Right hindlimb (tissue), 1 donor: Measurements from ENCODE around the gene WRAP73.
"Not testable (repeated sequence)": the region's sequence is repeated elsewhere in the genome, so short reads cannot be mapped to it uniquely, and the experiment has no call there.

Source experiments
- DNase-seq: peaks from one replicate; pipeline ENCODE4 v3.0.0-alpha.2; 2018

The WRAP73 gene

DNA sequence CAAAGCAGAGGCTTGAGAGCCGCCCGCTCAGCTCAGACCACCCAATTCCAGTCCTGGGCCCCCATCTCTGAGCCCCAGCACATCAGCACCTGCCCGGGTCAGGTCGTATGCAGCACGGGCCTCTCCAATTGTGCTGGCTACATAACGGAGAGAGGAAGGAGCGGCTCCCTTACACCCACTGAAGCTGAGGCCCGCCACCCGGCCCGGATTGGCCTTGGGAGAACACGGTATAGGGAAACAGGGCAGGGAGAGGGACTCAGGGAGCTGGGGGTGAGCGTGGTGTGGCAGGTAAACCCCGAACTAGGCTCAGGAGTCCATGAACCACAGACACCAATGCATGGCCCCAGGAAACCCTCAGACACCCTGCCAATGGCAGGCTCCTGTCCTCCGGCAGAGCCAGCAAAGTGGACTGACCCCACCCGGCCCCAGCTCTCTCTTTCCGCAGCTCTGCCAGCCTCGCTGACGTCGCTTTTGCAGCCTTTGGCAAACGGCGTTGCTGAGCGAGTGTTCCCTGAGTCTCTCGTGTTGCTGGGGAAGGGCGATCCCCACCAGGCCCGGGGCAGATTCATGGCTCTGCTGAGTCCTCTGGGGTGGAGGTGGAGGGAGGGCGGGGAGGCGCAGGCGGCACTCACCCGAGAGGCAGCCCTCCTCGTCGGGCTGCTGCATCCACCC lies 55.1 kb downstream of the WRAP73 start:
- peak; percentile 63 for DNase-seq

DNA sequence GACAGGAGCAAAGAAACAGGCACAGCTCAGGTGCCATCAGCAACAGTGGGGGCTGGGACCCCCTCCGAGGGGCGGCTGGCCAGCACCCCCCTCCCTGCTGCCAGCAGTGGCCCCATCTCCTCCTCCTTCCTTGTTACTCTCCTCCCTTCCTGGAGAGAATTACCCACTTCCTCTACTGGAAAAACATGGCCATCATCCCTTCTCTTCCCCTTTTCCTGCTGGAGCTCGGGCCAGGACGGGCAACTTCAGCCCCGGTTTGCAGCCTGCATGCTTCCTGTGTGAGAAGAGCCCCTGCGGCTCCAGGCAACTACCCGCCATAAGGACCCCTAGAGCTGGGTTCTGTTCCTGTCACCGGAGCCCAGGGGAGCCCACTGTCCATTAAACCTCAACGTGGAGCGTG lies 56.2 kb downstream of the WRAP73 start:
- no peak for DNase-seq

DNA sequence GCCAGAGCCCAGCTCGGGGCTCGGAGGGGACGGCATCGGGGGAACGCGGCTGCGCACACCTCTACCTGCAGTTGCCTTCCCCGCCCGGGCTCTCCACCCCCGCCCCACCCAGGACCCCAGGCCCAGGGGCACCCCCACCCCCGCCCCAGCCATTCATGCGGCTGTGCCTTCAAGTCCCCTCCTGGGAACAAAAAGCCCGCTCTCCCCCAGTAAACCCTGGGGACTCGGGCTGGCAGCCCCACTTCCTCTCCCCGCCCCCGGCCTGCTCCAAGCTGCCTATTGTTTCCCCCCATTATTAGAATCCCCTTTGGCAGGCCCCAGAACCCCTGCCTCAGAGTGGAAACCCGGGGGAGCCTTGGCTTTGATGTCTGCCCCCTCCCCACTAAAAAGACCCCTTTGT lies 56.6 kb downstream of the WRAP73 start:
- DNase-seq: no peak

DNA sequence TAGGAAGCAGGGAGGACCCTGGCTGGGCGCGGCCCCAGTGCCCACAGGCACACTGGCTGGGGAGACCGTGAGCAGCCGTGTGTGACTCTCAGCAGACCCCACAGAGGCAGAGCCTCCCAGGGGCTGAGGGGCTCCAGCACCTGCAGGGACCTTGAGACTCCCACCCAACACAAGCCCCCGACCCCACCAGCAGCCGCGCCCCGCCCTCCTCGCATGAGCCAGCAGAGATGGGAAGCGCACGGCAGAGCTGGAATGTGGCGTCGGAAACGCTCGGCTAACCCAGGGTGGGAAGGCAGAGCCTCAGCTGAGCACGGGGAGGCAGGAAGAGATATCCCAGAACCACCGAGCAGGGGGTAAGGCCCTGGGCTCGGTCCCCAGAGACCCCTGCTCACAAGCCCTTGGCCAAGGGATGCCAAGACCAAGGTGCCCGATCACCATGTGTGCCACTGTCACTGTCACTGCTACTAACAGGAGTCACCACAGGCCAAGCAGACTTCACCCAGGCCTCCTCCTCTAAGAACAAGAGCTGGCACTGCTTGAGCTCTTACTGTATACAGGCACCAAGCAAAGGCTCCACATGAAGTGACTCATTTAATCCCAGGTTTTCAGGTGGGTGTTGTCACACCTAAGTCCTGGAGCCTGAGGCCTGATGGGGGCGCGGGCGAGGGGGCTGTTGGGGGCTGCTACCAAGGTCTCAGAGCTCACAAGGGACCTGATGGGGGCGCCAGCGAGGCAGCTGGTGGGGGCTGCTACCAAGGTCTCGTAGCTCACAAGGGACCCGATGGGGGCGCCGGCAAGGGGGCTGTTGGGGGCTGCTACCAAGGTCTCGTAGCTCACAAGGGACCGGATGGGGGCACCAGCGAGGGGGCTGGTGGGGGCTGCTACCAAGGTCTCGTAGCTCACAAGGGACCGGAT lies 58.7 kb downstream of the WRAP73 start:
- no peak for DNase-seq

DNA sequence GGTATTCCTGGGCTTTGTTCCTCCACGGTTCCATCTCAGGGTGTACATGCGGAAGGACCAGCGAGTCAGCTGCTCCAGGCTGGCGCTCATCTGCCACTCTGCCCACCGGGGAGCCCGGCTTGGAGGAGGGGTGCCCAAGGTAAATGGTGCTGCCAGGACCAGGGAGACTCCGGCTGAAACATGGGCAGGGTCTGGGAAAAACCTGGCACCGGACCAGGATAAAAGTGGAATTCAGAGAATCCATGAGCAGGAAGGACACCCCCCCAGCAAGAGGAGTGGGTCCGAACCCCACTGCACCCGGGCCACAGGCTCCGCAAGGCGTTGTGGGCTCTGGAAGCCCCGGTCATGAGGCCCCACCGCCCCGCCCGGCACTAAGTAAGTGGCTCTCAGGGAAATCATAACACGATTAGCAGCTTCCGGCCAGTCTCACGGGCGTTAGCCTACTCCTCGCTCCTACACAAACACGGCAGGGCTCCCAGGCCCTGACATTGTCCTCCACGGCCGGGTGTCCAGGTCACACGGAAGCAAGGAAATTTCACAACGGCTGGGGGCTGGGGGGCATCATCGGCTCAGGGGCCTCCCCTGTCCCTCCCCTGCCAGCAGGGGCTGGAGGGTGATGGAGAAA lies 59.7 kb downstream of the WRAP73 start:
- no peak for DNase-seq

DNA sequence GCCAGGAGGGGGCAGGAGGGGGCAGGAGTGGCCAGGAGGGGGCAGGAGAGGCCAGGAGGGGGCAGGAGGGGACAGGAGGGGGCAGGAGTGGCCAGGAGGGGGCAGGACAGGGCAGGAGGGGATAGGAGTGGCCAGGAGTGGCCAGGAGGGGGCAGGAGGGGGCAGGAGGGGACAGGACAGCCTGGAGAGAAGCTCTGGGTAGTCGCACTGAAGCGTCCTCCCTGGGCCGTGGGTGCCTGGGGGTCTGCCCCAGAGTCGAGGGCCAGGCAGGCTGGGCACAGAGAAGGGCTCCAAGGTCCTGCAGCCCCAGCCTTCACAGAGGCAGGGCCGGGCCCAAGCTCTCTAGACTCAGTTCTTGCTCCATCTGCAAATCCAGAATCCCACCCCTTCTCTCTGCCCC lies 61.5 kb downstream of the WRAP73 start:
- DNase-seq: no peak

DNA sequence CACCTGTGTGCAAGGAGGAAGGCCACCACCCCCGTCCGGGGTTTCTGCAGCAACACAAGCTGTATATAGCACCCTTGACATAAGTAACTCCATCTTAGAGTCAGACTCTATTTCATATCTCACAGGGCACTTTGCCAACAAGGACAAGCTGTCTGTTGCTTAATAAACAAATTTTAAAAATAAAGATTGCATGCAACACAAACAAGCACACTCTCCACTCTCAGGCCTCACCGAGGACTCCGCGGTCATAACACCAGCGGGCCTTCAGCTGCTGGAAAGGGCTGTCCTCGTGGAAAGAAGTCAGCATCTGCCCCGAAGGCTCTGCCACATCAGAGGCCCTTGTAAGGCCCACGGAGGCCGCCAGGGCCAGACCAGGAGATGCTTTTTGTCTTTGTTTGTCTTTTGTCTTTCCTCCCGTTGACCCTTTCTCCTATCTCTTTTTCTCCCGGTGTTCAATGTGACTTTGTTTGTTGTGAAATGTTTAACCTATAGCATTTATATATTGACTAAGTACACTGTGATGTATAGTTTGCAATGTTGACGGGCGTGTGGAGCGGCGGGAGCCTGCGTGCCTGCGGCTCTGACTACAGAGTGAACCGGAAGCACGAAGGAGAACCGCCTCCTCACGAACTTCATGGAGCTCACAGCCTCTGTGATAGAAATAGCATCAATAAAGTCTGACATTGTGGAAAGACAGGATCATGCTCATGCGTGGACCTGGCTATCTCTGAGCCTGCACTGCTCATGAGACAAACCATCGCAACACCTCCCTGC lies 62.7 kb downstream of the WRAP73 start:
- DNase-seq: no peak

DNA sequence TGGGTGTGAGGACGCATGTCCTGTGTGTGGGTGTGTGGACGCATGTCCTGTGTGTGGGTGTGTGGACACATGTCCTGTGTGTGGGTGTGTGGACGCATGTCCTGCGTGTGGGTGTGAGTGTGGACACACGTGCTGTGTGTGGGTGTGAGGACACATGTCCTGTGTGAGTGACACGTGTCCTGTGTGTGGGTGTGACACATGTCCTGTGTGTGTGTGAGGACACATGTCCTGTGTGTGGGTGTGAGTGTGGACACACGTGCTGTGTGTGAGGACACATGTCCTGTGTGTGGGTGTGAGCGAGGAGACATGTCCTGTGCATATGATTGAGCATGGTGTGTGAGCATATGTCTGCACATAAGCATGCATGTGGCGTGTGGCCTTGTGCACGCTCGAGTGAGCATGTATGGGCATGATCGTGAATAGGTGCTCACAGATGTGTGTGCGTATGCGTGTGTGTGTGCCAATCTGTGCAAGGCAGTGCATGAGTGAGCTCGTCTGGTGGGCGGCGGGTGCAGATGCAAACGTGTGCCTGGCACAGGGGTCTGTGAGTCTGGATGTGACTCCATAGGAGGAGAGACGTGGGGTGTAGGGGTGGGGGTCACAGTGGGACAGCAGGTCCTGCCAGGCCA lies 63.8 kb downstream of the WRAP73 start:
- DNase-seq: no peak

DNA sequence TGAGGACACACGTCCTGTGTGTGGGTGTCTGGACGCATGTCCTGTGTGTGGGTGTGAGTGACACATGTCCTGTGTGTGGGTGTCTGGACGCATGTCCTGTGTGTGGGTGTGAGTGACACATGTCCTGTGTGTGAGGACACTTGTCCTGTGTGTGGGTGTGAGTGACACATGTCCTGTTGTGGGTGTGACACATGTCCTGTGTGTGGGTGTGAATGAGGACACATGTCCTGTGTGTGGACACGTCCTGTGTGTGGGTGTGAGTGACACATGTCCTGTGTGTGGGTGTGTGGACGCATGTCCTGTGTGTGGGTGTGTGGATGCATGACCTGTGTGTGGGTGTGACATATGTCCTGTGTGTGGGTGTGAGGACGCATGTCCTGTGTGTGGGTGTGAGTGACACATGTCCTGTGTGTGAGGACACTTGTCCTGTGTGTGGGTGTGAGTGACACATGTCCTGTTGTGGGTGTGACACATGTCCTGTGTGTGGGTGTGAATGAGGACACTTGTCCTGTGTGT lies 64.5 kb downstream of the WRAP73 start:
- not testable (repeated sequence) for DNase-seq

DNA sequence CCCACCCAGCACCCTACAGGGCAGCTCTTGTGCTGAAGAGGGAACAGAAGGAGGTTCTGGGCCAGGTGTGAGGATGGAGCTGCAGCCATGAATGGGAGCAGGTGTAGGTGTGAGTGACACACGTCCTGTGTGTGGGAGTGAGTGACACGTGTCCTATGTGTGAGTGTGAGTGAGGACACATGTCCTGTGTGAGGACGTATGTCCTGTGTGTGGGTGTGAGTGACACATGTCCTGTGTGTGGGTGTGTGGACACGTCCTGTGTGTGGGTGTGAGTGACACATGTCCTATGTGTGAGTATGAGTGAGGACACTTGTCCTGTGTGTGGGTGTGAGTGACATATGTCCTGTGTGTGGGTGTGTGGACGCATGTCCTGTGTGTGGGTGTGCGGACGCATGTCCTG lies 65.0 kb downstream of the WRAP73 start:
- no peak for DNase-seq

DNA sequence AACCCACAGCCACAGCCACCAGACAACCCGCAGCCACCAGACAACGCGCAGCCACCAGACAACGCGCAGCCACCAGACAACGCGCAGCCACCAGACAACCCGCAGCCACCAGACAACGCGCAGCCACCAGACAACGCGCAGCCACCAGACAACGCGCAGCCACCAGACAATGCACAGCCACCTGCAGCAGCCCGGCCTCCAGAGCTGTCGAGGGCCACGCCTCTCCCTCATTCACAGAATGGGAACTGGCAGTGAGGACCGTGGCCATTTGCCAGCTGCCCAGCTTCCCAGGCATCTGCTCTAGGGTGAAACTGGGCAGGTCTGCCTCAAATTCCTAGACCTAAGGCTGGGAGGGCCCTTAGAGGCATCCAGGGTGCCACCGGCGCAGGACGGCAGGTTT lies 66.2 kb downstream of the WRAP73 start:
- not testable (repeated sequence) for DNase-seq

DNA sequence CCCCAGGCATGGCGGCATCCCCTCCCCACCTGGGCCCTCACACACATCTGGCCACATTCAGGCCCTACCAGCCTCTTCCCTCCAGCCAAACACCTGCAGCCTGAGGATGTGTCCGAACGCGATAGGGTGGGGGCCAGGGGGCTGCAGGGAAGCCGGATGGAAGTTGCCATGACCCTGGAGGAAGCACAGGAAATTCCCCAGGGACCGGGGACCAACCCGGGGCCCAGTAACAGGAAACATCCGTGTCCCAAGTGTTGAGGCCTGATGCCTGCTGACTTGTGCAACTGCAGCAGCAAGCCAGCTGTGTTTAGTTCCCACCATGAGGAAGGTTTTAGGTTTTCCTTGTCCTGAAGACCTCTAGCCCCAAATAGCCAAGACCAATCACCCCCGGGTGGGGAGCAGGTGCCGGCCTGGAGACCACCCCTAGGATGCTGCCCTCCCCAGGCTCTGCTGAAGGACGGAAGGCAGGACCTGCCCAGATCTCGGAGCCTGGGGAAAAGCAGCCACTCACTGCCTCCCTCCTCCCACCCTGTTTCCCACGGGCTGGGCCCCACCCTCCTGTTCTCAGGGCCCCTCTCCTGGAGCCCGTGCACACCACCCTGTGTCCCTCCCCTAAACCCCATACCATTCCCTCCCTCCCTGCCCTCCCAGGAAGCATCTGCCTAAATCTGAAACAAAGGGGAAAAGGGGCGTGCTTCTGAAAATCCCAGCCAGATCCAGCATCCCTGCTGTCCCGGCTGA lies 68.4 kb downstream of the WRAP73 start:
- DNase-seq: no peak
